Skeletal muscle cell (primary cell): Measurements from ENCODE around the gene CNR2.
"Not testable (repeated sequence)": the region's sequence is repeated elsewhere in the genome, so short reads cannot be mapped to it uniquely, and the experiment has no call there.

Experiments used
- DNase-seq: peaks from one replicate; pipeline ENCODE4 v3.0.0-alpha.2; 2010; ENCODE audit warnings: low read depth
- H3K4me3 ChIP-seq: 2 replicates; pipeline ENCODE4 v1.5.1; 2011; ENCODE audit warnings: low read depth, mild to moderate bottlenecking, control low read depth, low read length, moderate library complexity

CNR2 gene

GRCh38 chr1:23847482-23848095, 65.6 kb downstream of the CNR2 start:
- DNase-seq, H3K4me3 ChIP-seq: not testable (repeated sequence)

DNA sequence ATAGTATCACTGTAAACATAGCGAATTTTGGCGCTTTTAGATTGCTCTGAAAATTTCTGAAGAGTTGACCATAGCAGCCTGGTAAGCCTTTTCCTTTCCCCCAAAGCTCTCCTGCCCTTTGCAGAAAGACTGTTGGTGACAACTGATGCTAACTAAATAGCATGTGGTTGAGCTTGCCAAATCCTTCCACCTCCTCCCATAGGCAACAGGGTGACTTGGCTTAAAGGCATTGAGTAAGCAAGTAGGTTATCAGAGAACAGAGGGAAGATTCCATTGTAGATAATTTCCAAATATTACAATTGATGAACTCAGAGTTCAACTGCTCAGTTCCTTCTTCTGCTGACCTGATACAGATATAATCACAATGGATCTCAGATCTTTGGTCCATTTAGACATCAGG, 68.0 kb downstream of the CNR2 start:
- DNase-seq: no peak
- no peak overlapping the region for H3K4me3 ChIP-seq

DNA sequence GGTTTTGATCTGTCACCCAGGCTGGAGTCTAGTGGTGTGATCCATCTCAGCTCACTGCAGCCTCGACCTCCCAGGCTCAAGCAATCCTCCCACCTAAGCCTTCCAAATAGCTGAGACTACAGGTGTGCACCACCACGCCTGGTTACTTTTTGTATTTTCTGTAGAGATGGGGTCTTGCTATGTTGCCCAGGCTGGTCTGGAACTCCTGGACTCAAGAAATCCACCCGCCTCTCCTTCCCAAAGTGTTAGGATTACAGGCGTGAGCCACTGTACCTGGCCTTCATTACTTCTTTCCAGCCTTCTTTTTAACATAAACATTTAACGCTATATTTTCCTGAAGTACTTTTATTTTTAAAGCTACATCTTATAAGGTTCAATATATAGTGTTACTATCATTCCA, 69.5 kb downstream of the CNR2 start:
- no peak for DNase-seq
- no peak overlapping the region for H3K4me3 ChIP-seq

DNA sequence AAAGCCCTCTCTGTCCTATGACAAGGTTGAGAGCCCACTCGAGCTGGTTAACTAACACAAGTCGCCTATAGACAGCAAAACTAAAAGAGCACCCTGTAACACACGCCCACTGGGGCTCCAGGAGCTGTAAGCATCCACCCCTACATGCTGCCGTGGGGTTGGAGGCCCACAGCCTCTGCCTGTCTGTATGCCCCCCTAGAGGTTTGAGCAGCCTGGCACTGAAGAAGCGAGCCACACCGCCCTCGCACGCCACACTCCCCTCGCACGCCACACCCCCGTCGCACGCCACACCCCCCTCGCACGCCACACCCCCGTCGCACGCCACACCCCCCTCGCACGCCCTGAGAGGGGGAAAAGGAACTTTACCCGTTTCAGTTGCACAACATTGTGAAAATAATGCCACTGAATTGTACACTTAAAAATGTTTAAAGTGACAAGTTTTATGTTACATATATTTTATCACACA, 74.7 kb downstream of the CNR2 start:
- peak overlapping the region; percentile 35 for H3K4me3 ChIP-seq
- peak; percentile 13 for DNase-seq

DNA sequence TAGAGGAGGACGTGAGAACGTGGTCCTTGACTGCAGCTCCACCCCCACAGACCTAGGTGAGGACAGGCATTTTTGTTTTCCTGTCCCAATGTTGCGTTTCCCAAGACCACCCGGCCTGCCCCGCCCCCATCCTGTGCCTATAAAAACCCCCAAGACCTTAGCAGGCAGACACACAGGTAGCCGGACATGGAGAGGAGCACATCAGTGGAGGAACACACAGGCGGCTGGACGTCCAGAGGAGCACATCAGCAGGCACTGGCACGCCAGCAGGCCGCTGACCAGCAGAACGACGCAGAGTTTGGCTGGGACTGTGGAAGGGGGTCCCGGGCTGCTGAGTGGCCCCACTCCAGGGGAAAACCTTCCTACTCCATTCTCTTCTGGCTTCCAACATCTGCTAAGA, 75.3 kb downstream of the CNR2 start:
- no peak for DNase-seq
- H3K4me3 ChIP-seq: peak overlapping the region; percentile 35

DNA sequence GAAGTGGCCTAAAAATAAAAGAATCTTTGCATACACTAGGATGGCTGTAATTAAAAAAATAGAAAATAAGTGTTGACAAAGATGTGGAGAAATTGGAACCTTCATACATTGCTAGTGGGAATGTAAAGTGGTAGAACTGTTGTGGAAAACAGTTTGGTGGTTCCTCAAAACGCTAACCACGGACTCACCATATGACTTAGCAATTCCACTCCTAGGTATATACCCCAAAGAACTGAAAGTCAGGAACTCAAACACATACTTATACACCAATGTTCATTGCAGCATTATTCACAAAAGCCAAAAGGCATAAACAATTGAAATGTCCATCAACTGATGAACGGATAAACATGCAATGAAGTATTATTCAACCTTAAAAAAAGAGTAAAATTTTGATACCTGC, 77.1 kb downstream of the CNR2 start:
- DNase-seq: no peak
- no peak overlapping the region for H3K4me3 ChIP-seq

GRCh38 chr1:23834156-23834555, 79.0 kb downstream of the CNR2 start:
- not testable (repeated sequence) for H3K4me3 ChIP-seq, DNase-seq

- H3K4me3 ChIP-seq: no peak overlapping the region
- DNase-seq: no peak
Measured at GRCh38 chr1:23827717-23828116, 85.4 kb downstream of the CNR2 start.

GRCh38 chr1:23826590-23826989, 86.6 kb downstream of the CNR2 start:
- H3K4me3 ChIP-seq, DNase-seq: not testable (repeated sequence)

- H3K4me3 ChIP-seq: peak overlapping the region; percentile 99
- no peak for DNase-seq
Measured at GRCh38 chr1:23825762-23826522, 87.2 kb downstream of the CNR2 start.

DNA sequence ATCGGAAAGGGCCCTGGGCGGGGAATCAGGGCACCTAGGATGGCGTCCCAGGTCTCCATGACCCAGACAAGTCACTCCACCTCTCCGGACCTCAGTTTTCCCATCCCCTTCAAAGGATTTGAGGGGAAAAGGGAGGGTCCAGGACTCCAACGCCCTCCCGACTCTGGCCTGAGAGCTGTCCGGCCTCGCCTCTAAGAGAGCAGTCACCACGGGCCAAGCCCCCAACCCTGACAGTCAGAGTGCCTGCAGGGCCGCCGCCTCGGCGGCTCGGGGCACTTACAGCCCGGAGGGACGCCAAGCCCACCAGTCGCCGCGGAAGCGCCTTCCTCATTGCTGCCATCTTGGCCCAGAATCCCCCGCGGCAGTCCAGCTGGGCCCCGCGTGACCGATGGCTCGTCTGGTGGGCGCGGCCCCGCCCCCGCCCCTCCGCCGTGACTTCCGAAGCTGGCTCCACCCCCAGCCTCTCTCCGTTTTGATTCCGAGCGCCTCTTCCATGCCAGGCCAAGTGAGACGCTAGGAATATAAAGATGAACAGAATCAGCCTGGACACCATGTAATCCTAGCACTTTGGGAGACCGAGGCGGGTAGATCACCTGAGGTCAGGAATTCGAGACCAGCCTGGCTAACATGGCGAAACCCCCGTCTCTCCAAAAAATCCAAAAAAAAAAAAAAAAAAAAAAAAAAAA, 87.9 kb downstream of the CNR2 start, which contains the start of gene HMGCL:
TSS of gene HMGCL (minus strand) at position 354 of the 686 bp plus-strand sequence. CDS start at position 340, 14 bp downstream.
- peak; percentile 58 for DNase-seq
- peak within 1 kb of the TSS; percentile 99 for H3K4me3 ChIP-seq

DNA sequence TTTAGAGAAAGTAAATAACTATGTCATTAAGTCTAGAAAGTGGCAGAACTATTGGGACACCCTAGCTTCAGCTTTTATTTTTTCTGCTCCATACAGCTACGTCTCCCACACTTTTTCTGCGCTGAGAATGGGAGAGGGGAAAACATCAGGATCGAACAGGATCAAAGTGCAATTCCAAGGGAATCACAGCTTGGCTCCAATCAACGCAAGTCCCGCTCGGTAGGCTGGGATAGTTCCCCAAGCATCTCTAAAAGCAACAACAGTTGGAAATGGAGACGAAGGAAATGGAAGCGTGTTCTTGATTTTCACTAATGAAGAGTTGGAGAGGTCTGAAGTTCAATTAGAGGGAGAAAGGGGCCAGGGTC, 88.5 kb downstream of the CNR2 start:
- no peak for DNase-seq
- peak overlapping the region; percentile 99 for H3K4me3 ChIP-seq

DNA sequence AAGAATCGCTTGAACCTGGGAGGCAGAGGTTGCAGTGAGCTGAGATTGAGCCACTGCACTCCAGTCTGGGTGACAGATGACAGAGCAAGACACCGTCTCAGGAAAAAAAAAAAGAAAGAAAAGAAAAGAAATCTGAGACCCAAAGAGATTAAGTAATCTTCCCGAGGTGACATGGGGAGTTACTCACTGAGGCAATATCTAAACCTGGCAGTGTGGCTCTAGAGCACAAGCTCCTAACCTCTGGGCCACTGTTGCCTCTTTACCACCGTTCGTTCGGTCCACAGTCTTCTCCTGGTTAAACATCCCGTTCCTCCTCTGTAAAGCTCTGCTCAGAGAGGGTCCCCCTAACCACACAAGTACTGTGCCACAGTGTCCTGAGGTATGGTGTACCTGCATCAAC, 89.4 kb downstream of the CNR2 start:
- DNase-seq: no peak
- H3K4me3 ChIP-seq: peak overlapping the region; percentile 99
